Natural killer cell treated with Interleukin-12 subunit alpha and Interleukin-12 subunit beta and Interleukin-15 and Interleukin-18, amount 100 ng/mL, for 72 hours (primary cell): Measurements from ENCODE around the gene ABCA2. TPM values are rescaled to one million over a fixed set of nuclear protein-coding genes. Genes with fewer than 3 reads are reported as not detected.
"Not testable (repeated sequence)": the region's sequence is repeated elsewhere in the genome, so short reads cannot be mapped to it uniquely, and the experiment has no call there.

Experiments used
- ATAC-seq, 2 donors: fragments of 150-1000 bp; cut with Tn5 transposase in 1 of 2; sonication (Bioruptor Pico), chemical (Tn5 transposase) in 1 of 2; 2 replicates each; pipeline ENCODE4 v1.10.0; 2021
- DNase-seq: peaks from one replicate; pipeline ENCODE4 v3.0.0; 2022; ENCODE audit warnings: low spot score
- H3K27ac Mint-ChIP-seq, 2 donors: 1 replicate in 1 of 2; 2 replicates in 1 of 2; pipeline ENCODE4 v1.8.0; 2022; ENCODE audit warnings: mixed read lengths in 2 of 2, mild to moderate bottlenecking in 1 of 2, moderate library complexity in 1 of 2
- H3K27me3 Mint-ChIP-seq, 2 donors: 1 replicate in 1 of 2; 2 replicates in 1 of 2; pipeline ENCODE4 v1.8.0; 2022; ENCODE audit warnings: mixed read lengths in 2 of 2
- H3K36me3 Mint-ChIP-seq: one replicate; pipeline ENCODE4 v1.8.0; 2022; ENCODE audit warnings: mixed read lengths
- H3K4me1 Mint-ChIP-seq, 2 donors: 1 replicate in 1 of 2; 2 replicates in 1 of 2; pipeline ENCODE4 v1.8.0; 2022; ENCODE audit warnings: low read depth in 2 of 2, mixed read lengths in 2 of 2, mild to moderate bottlenecking in 1 of 2
- H3K4me3 Mint-ChIP-seq: one replicate; pipeline ENCODE4 v1.8.0; 2022; ENCODE audit warnings: mixed read lengths
- H3K9me3 Mint-ChIP-seq: 2 replicates; pipeline ENCODE4 v1.8.0; 2022; ENCODE audit warnings: mixed read lengths
- total RNA-seq, 2 donors: library from RNA; stranded (reverse); gene quantifications; one replicate each; pipeline ENCODE4 v1.2.3, GENCODE V29; 2022

The ABCA2 gene
- total RNA-seq, 2 donors from 2014 or later, result 77.6 to 109 TPM

DNA sequence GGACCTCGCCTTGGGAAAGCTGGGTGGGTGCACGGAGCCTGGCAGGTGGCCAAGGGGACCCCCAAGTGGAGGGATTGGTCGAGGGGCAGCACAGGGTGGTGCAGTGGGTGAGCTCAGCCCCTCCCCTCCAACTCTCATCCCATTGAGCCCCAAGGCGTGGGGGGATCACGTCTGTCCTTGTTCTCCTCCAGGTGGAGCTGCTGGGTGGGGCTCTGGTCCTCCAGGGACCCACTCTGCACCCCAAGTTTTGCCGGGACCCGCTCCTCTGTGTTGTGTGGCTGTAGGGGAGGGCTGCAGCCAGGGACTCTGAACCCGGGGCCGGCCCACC is 7.4 kb upstream of the ABCA2 start:
- peak overlapping the region; percentile 79 for H3K4me3 Mint-ChIP-seq
- H3K27ac Mint-ChIP-seq, result peak overlapping the region; percentile 91
- H3K4me1 Mint-ChIP-seq, result peaks cover 26 to 41% of the 10 kb centered on the region in 2 donors
- no peaks in the 10 kb centered on the region for H3K27me3 Mint-ChIP-seq
- no peaks in the 10 kb centered on the region for H3K36me3 Mint-ChIP-seq
- H3K9me3 Mint-ChIP-seq, result no peaks in the 10 kb centered on the region
- DNase-seq (no peak), ATAC-seq (no peak)

DNA sequence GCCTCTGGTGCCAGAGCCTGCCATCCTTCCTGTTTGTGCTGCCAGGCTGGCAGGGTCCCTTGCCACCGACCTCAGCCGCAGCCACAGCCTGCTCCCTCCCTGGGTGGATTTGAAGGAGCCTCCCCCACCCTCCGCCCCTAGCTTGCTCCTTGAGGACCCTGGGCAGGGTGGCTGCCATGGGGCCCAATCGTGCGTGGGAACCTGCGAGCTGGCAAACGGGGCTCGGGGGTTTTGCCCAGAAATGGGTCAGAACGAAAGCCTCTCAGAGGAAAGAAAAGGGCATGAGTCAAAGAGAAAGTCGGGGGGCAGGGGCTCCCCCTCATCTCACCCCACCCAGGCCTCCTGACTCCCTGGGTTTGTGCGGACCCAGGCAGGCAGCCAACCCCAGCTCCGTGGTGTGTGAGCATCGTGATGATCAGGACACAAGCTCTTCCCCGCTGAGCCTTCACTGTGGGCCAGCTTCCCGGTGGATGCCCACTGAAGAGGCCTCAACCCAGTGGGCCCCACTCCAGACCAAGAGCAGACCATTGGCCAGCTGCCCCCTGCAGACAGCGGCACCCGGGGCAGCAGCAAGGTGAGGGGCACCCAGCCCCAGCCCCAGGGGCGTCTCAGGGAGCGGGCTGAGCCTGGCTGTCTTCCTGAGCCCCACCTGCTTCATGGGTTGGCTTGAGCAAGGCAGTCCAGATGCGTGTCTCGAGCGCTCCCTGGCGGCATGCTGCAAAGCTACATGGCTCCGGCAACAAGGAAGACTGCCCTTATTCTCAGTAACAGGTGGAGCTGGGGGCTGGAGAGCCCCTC is 6.9 kb upstream of the ABCA2 start:
- Mint-ChIP-seq H3K9me3 (no peaks in the 10 kb centered on the region), H3K36me3 (no peaks in the 10 kb centered on the region), H3K4me3 (peak overlapping the region; percentile 79), H3K27ac (peak overlapping the region; percentile 91), H3K4me1 (peaks cover 29 to 45% of the 10 kb centered on the region in 2 donors), H3K27me3 (no peaks in the 10 kb centered on the region)
- ATAC-seq (peak; percentile 80 to 84), DNase-seq (peak; percentile 90)

DNA sequence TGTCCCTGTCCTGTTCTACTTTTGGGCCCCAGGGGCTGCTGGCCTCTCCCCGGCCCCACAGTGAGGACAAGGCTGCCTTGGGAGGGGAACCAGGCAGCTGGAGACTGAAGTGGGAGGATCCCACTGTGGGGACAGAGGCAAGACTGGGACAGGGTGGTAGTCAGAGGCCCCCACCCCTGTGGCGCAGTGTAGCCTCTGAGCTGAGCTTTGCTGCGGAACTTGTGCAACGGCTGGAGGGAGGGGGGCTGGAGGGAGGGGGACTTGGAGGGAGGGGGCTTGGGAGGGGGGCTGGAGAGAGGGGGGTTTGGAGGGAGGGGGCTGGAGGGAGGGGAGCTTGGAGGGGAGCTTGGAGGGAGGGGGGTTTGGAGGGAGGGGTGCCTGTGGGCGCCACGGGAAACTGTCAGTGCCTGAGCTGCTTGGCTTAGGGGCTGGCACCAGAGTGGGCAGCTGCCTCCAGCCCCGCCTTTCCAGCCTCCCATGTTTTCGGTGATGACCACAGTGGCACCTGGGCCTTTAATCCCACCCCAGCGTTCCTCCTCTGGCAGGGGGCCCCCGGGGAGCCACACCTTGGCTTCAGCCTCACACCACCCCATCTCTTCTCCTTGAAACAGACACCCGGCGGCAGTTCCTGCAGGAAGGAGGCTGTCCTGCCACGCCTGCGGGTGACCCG is 6.1 kb upstream of the ABCA2 start:
- peak overlapping the region; percentile 82 for H3K4me3 Mint-ChIP-seq
- H3K27me3 Mint-ChIP-seq, result no peaks in the 10 kb centered on the region
- ATAC-seq (no peak), DNase-seq (no peak)
- peak overlapping the region; percentile 91 for H3K27ac Mint-ChIP-seq
- peaks cover 35 to 52% of the 10 kb centered on the region in 2 donors for H3K4me1 Mint-ChIP-seq
- no peaks in the 10 kb centered on the region for H3K36me3 Mint-ChIP-seq
- no peaks in the 10 kb centered on the region for H3K9me3 Mint-ChIP-seq

DNA sequence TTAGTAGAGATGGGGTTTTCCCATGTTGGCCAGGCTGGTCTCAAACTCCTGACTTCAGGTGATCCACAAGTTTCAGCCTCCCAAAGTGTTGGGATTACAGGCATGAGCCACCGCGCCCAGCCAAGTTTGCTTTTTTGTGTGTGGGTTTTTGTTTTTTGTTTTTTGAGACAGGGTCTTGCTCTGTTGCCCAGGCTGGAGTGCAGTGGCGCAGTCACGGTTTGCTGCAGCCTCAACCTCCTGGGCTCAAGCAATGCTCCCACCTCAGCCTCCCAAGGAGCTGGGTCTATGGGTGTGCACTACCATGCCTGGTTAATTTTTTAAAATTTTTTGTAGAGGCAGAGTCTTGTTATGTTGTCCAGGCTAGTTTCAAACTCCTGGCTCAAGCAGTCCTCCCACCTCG is 5.4 kb upstream of the ABCA2 start:
- not testable (repeated sequence) for H3K36me3 Mint-ChIP-seq, DNase-seq, H3K9me3 Mint-ChIP-seq, ATAC-seq, H3K27me3 Mint-ChIP-seq
- peaks cover 39 to 52% of the 10 kb centered on the region in 2 donors for H3K4me1 Mint-ChIP-seq
- peak overlapping the region; percentile 91 for H3K27ac Mint-ChIP-seq
- peak overlapping the region; percentile 82 for H3K4me3 Mint-ChIP-seq

DNA sequence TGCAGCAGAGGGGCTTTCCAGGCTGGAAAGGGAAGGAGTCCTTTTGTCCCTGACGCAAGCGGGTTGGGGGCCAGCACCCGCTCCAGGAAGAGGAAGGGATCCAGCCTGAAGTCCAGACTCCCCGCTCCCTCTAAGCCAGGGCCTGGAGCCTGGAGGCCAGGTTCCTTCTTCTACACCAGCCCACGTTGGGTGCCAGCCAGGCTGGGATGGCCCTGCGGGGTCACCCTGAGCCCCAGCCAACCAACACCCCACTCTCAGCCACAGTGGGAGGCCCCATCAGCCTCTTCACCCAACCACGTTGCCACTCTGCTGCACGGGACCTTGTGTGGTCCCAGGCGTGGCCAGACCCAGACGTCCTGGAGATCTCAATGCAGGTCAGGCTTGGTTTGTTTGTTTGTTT is 4.8 kb upstream of the ABCA2 start:
- DNase-seq (no peak), ATAC-seq (no peak)
- Mint-ChIP-seq H3K27ac (peak overlapping the region; percentile 91), H3K4me3 (peak overlapping the region; percentile 82), H3K27me3 (no peaks in the 10 kb centered on the region), H3K9me3 (no peaks in the 10 kb centered on the region), H3K4me1 (peaks cover 39 to 52% of the 10 kb centered on the region in 2 donors), H3K36me3 (no peaks in the 10 kb centered on the region)

DNA sequence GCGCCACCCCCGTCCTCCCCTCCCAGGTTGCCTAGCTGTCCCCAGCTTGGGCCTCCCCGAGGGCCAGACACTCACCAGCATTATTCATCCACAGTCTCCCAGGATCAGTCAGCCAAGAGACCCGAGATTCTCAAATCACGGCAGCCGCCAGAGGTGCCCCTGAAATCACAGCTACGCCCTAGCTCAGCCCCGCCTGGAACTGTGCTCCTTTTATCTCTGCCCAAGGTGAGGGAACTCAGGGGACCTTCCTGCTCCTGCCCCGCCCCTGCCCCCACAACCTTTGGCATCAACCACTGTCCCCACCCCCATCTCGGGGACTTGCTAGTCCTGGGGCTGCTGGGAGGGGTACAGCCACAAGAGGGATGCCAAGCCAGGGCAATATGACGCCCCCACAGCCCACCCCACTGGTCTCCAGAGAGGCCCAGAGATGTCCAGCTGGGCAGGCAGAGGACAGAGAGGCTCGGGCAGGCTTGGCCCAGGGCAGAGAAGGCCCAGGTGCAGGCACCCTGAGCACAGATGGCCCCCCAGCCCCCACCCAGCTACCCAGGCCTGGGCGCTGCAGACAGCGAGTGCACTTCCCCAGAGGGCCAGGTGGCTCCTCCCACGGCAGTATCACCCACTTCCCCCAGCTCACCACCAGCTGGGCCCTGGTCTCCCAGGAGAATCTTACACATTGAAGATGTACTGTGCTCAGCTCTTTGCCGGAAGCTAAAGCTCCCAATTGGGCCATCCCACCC is 4.0 kb upstream of the ABCA2 start, which contains the start of gene FUT7:
TSS of gene FUT7 (minus strand) at position 185 of the 737 bp plus-strand sequence. CDS start at position 88, 97 bp downstream.
- ATAC-seq (no peak), DNase-seq (no peak)
- Mint-ChIP-seq H3K27ac (peak within 1 kb of the TSS; percentile 91 to 94), H3K36me3 (no peaks in the 10 kb centered on the region), H3K4me1 (peaks cover 42 to 52% of the 10 kb centered on the region in 2 donors), H3K9me3 (no peaks in the 10 kb centered on the region), H3K4me3 (peak within 1 kb of the TSS; percentile 85), H3K27me3 (no peaks in the 10 kb centered on the region)

DNA sequence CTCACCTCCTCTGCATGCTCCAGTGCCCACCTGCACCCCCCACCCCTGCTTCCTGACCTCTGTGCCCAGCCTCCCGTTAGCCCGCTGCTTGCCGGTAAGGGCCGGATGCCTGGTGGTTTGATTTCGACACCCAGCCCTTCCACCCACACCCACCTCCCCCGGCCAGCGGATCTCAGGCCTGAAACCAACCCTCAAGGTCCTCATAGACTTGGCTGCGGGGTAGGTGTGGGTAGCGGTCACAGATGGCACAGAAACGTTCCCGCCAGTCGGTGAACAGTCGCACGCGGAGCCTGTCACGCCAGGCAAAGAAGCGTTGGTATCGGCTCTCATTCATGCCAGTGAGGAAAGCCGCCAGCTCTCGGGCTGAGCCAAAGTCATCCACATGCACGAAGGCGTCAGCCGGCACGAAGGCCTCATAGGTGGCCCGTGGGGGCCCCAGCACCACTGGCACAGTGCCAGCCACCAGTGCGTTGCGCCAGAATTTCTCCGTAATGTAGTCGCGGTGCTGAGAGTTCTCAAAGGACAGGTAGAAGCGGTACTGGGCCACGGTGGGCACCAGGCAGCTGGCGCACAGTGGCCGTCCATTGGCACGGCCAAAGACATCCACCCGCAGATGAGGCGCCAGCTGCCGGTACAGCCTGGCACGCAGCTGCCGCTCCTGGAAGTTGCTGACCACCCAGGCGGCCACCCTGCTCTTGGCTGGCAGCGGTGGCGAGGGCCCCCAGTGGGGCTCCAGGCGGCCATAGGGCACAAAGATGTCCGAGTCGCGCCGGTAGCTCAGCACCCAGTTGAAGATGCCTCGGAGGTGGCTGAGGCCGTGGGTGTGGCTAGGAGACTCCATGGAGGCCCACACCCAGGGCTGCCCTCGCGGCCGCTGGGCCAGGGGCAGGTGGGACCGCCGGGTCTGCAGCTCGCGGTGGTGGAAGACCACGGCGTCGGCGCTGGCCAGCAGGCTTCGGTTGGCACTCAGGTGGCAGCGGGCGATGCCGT is 2.8 kb upstream of the ABCA2 start:
- H3K4me1 Mint-ChIP-seq, result peaks cover 43 to 52% of the 10 kb centered on the region in 2 donors
- peak; percentile 93 for DNase-seq
- no peaks in the 10 kb centered on the region for H3K36me3 Mint-ChIP-seq
- peak overlapping the region; percentile 91 to 94 for H3K27ac Mint-ChIP-seq
- no peaks in the 10 kb centered on the region for H3K9me3 Mint-ChIP-seq
- peak; percentile 47 to 62 for ATAC-seq
- peak overlapping the region; percentile 85 for H3K4me3 Mint-ChIP-seq
- no peaks in the 10 kb centered on the region for H3K27me3 Mint-ChIP-seq

DNA sequence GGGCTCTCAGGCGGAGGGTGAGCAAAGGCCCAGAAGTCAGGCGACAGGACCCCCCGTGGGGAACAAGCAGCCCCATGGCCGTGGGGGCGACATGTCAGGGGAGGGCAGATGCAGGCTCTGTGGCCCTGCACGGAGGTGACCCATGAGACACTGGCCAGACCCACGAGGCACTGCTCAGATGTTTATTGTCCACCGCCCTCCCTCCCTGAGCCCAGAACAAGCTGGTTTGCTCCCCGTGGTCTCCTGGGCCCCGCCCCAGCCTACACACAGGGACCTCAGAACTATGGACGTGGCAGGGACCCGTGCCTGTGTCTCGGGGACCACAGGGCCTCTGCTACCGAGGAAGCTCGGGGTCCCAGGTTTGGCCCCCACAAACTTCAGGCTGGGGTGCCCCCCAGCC is 2.0 kb upstream of the ABCA2 start:
- Mint-ChIP-seq H3K4me3 (peak overlapping the region; percentile 87), H3K27me3 (no peaks in the 10 kb centered on the region), H3K27ac (peak overlapping the region; percentile 91 to 94), H3K36me3 (no peaks in the 10 kb centered on the region), H3K9me3 (no peaks in the 10 kb centered on the region), H3K4me1 (peaks cover 39 to 47% of the 10 kb centered on the region in 2 donors)
- DNase-seq, result no peak
- no peak for ATAC-seq

DNA sequence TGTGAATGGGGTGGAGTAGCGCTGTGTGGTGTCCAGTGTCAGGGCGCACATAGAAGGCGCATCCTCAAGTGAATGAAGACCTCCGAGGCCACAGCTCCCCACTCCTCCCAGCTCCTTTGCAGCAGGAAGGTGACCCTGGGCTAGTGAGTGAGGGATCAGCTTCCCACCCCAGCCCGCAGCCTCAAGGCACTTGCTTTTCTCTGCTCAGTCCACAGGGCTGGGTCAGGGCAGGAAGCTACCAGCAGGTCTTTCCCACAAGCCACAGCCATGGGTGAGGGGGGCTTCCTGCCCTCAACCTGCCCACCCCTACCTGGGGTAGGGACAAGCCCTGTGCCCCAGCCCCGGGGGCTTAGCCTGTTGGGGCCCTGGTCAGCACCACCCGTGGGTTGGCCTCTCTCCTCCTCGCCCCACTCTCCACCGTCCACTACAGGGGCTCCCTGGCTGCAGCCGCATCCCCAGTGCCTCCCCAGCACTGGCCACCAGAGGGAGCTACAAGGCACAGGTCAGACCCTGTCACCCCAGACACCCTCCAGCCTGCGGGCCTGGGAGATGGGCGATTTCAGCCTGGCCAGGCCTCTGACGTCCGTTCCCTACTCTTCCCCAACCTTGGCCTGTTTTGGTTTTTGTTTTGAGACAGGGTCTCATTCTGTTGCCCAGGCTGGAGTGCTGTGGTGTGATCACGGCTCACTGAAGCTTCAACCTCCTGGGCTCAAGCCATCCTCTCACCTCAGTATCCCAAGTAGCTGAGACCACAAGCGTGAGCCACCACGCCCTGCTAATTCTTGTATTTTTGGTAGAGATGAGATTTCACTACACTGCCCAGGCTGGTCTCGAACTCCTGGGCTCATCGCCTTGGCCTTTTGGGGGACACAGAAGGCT is 1.3 kb upstream of the ABCA2 start:
- Mint-ChIP-seq H3K4me1 (peaks cover 32 to 40% of the 10 kb centered on the region in 2 donors), H3K36me3 (no peaks in the 10 kb centered on the region), H3K9me3 (no peaks in the 10 kb centered on the region)

DNA sequence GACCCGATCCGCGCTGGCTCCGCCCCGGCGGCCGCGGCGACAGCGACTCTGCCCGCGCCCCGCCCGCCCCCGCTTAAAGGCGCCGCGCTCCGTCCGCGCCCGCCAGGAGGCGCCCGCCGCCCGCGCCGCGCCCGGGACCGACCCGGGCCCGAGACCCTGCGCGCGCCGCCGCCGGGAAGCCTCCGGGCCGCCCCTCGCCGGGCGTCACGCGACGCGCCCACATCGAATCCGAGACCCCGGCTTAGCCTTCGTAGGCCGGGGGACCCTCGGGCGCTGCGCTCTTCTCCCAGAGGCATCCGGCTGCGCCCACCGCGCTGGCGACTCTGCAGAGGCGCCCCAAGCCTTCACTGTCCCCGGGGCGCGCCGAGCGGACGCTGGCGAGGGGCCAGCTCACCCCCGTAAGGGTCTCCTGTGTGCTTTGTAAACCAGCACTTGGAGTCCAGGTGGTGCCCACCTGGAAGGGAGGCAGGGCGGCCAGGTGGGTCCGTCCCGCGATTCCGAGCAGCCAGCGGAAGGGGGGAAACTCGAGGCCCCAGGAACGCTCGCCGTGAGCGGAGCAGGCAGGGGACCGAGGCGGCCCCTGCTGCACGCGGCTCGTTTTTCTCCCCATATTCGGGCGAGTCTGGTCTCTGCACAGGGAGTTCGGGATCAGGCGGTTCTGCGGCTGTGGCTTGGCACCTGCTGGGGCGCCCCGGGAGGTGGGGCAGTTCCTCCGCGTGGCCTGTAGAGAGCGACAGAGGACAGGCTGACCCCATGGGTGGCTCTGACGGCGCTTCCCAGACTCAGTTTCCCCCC is 423 bp upstream of the ABCA2 start:
- peak; percentile 79 for DNase-seq
- H3K27me3 Mint-ChIP-seq, result no peaks in the 10 kb centered on the region
- H3K4me3 Mint-ChIP-seq, result peak overlapping the region; percentile 87
- H3K4me1 Mint-ChIP-seq, result peaks cover 32 to 35% of the 10 kb centered on the region in 2 donors
- H3K36me3 Mint-ChIP-seq, result no peaks in the 10 kb centered on the region
- H3K27ac Mint-ChIP-seq, result peak overlapping the region in 1 of 2 donors; percentile 91
- no peaks in the 10 kb centered on the region for H3K9me3 Mint-ChIP-seq
- peak; percentile 72 to 78 for ATAC-seq

More for the DNA sequence above, 1.3 kb upstream of the ABCA2 start:
- Mint-ChIP-seq H3K4me3 (peak overlapping the region; percentile 87), H3K27ac (peak overlapping the region; percentile 91 to 94), H3K27me3 (no peaks in the 10 kb centered on the region)
- ATAC-seq (peak; percentile 58 to 75), DNase-seq (peak; percentile 89)

DNA sequence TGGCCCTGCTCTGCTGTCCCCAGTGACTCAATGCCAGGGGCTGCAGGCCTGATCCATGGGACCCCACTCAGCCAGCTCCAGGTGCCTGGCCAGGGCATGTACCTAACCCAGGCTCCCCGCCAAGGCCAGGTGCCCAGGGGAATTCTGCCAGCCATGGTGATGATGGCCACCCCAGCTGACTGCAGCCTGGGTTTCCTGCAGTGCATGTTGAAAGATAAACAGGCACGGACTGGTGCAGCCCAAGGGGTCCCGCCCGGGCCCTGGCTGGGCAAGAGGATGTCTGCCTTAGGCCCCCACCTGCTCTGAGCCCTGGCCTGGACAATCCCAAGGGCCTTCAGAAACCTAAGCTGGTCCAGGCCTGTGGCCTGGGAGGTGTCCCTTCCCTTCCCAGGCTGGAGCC is 1.2 kb downstream of the ABCA2 start:
- H3K9me3 Mint-ChIP-seq, result no peaks in the 10 kb centered on the region
- no peaks in the 10 kb centered on the region for H3K27me3 Mint-ChIP-seq
- peak overlapping the region; percentile 87 for H3K4me3 Mint-ChIP-seq
- DNase-seq, result no peak
- peak overlapping the region in 1 of 2 donors; percentile 31 for H3K27ac Mint-ChIP-seq
- no peak for ATAC-seq
- peaks cover 19 to 30% of the 10 kb centered on the region in 2 donors for H3K4me1 Mint-ChIP-seq
- no peaks in the 10 kb centered on the region for H3K36me3 Mint-ChIP-seq
